Omental fat pad (tissue), 4 donors: Measurements from ENCODE around the gene LRRTM4. TPM values are rescaled to one million over a fixed set of nuclear protein-coding genes. Genes with fewer than 3 reads are reported as not detected.

Source experiments
- ATAC-seq: fragments of 150-250 bp; one replicate; pipeline ENCODE4 v1.9.1; 2016; ENCODE audit warnings: mild to moderate bottlenecking, moderate library complexity; ENCODE audit not compliant: low FRiP score
- DNase-seq: peaks from one replicate; pipeline ENCODE4 v3.0.0-alpha.2; 2019; ENCODE audit warnings: low spot score
- CTCF ChIP-seq, 3 donors: fragments of 450-650 bp; IDR thresholded peaks; one replicate each; pipeline ENCODE4 v1.5.1; 2016 to 2017; ENCODE audit warnings: antibody characterized with exemption in 3 of 3, mild to moderate bottlenecking in 3 of 3, moderate library complexity in 2 of 3
- total RNA-seq, 4 donors: library from RNA; depleted of rRNA; stranded (reverse); fragments of >200 nt; gene quantifications; one replicate each; pipeline ENCODE4 v1.1.0, GENCODE V29; 2016

LRRTM4 gene
- total RNA-seq, 4 donors from 2014 or later = 0.32 TPM; not detected in 3

- ATAC-seq (no peak), DNase-seq (no peak)
- no peak for TF ChIP-seq CTCF (IDR thresholded peaks at IDR 0.05)
Measured at GRCh38 chr2:76839826-76840225, 682.4 kb downstream of the LRRTM4 start.

- no peak for TF ChIP-seq CTCF (IDR thresholded peaks at IDR 0.05)
- ATAC-seq = no peak
- no peak for DNase-seq
Measured at GRCh38 chr2:76829374-76830234, 692.6 kb downstream of the LRRTM4 start.

- no peak for TF ChIP-seq CTCF (IDR thresholded peaks at IDR 0.05)
- ATAC-seq (no peak), DNase-seq (no peak)
Measured at GRCh38 chr2:76826691-76827090, 695.5 kb downstream of the LRRTM4 start.

- DNase-seq (no peak), ATAC-seq (no peak)
- no peak for TF ChIP-seq CTCF (IDR thresholded peaks at IDR 0.05)
Measured at GRCh38 chr2:76825140-76825970, 696.8 kb downstream of the LRRTM4 start.

GRCh38 chr2:76821731-76822130 is 700.4 kb downstream of the LRRTM4 start:
- TF ChIP-seq CTCF (IDR thresholded peaks at IDR 0.05) = no peak
- DNase-seq (no peak), ATAC-seq (no peak)

GRCh38 chr2:76813084-76813483 is 709.1 kb downstream of the LRRTM4 start:
- ATAC-seq = no peak
- TF ChIP-seq CTCF (IDR thresholded peaks at IDR 0.05) = no peak
- no peak for DNase-seq
